SKM-1 (cell line): ENCODE data around the gene NEDD4L.

Experiments used
- DNase-seq: peaks from one replicate; lab custom pipeline; 2025; ENCODE audit not compliant: unreplicated experiment; lab: John Stamatoyannopoulos, UW

NEDD4L gene

GRCh38 chr18:58205443-58206160 lies 161.6 kb downstream of the NEDD4L start:
- DNase-seq = no peak

- DNase-seq = no peak
These were observed 163.6 kb downstream of the NEDD4L start for GRCh38 chr18:58207520-58208152.

- no peak for DNase-seq
These were observed 164.3 kb downstream of the NEDD4L start for GRCh38 chr18:58208207-58208932.

- DNase-seq = no peak
These were observed 165.3 kb downstream of the NEDD4L start for GRCh38 chr18:58209326-58209725.

GRCh38 chr18:58211510-58211909 lies 167.5 kb downstream of the NEDD4L start:
- DNase-seq = no peak

- DNase-seq = no peak
These were observed 168.2 kb downstream of the NEDD4L start for GRCh38 chr18:58212274-58212673.

GRCh38 chr18:58213440-58213839 lies 169.4 kb downstream of the NEDD4L start:
- DNase-seq = peak; percentile 32

GRCh38 chr18:58215011-58215410 lies 171.0 kb downstream of the NEDD4L start:
- no peak for DNase-seq

GRCh38 chr18:58216071-58216481 lies 172.1 kb downstream of the NEDD4L start:
- DNase-seq = no peak

GRCh38 chr18:58217052-58217451 lies 173.0 kb downstream of the NEDD4L start:
- DNase-seq = no peak

- no peak for DNase-seq
These were observed 174.1 kb downstream of the NEDD4L start for GRCh38 chr18:58218117-58218516.

GRCh38 chr18:58221060-58221725 lies 177.2 kb downstream of the NEDD4L start:
- DNase-seq = no peak

GRCh38 chr18:58222432-58223125 lies 178.6 kb downstream of the NEDD4L start:
- DNase-seq = no peak

- no peak for DNase-seq
These were observed 179.8 kb downstream of the NEDD4L start for GRCh38 chr18:58223717-58224424.

- DNase-seq = no peak
These were observed 180.4 kb downstream of the NEDD4L start for GRCh38 chr18:58224425-58224750.

- DNase-seq = no peak
These were observed 181.1 kb downstream of the NEDD4L start for GRCh38 chr18:58225101-58225500.

- no peak for DNase-seq
These were observed 182.4 kb downstream of the NEDD4L start for GRCh38 chr18:58226429-58226828.

GRCh38 chr18:58227361-58227930 lies 183.4 kb downstream of the NEDD4L start:
- no peak for DNase-seq

- DNase-seq = no peak
These were observed 184.2 kb downstream of the NEDD4L start for GRCh38 chr18:58228176-58228575.

- no peak for DNase-seq
These were observed 184.7 kb downstream of the NEDD4L start for GRCh38 chr18:58228762-58229161.
